ENCODE measurements around the gene TEX19.

DNA sequence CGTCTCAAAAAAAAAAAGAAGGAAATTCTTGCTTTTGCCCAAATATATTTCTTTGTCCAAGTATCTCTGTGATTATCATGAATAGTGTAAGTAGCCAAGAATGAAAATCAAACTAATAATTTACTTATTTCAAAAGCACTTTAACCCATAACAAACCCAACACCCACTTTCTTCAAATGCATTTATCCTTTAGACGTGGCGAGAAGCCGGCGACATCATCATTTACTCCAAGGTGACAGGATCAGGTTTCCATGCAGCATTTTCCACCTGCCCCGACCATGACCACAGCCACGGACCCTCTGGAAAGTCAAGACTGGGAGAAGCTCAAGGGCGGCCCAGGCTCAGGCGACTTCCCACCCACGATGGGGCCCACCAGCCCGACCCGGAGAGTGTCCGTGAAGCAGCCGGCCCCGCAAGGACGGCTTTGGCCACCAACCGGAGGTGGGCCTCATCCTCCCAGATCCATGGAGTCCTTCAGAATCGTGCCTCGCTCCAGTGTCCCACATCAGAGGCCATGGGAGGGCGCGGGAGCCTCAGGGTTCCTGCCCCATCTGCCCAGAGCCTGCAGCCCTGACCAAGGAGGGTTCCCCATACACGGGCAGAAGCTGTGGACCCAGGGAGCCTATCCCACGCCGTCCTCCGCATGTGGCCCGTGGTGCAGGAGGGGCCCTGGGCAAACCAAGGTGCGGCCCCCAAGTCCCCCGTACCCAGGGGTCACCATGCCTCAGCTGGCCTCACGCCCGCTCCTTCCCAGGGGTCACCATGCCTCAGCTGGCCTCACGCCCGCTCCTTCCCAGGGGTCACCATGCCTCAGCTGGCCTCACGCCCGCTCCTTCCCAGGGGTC lies 31.2 kb downstream of the TEX19 start:
- TF ChIP-seq CHD2 (IDR thresholded peaks at IDR 0.05; ENCODE audit: low read length, partially characterized antibody), result no peak
- no peak for TF ChIP-seq RAD21 (conservative IDR thresholded peaks at IDR 0.05 in 1 of 2, IDR thresholded peaks at IDR 0.05 in 1 of 2)
- TF ChIP-seq SMC3 (IDR thresholded peaks at IDR 0.05), result no peak
- TF ChIP-seq, protein P1, sequence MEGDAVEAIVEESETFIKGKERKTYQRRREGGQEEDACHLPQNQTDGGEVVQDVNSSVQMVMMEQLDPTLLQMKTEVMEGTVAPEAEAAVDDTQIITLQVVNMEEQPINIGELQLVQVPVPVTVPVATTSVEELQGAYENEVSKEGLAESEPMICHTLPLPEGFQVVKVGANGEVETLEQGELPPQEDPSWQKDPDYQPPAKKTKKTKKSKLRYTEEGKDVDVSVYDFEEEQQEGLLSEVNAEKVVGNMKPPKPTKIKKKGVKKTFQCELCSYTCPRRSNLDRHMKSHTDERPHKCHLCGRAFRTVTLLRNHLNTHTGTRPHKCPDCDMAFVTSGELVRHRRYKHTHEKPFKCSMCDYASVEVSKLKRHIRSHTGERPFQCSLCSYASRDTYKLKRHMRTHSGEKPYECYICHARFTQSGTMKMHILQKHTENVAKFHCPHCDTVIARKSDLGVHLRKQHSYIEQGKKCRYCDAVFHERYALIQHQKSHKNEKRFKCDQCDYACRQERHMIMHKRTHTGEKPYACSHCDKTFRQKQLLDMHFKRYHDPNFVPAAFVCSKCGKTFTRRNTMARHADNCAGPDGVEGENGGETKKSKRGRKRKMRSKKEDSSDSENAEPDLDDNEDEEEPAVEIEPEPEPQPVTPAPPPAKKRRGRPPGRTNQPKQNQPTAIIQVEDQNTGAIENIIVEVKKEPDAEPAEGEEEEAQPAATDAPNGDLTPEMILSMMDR (IDR thresholded peaks at IDR 0.05), result no peak

All from A549 (cell line).